HG03565 (cell line): ENCODE data around the gene ARHGAP45.
"Not testable (repeated sequence)": the region's sequence is repeated elsewhere in the genome, so short reads cannot be mapped to it uniquely, and the experiment has no call there.

ENCODE experiments used
- ATAC-seq: cut with Tn5 transposase; IDR thresholded peaks from one replicate; pipeline ENCODE4 v1.9.1; 2021; ENCODE audit warnings: mild to moderate bottlenecking, moderate library complexity; ENCODE audit not compliant: unreplicated experiment

Gene ARHGAP45, protein sequence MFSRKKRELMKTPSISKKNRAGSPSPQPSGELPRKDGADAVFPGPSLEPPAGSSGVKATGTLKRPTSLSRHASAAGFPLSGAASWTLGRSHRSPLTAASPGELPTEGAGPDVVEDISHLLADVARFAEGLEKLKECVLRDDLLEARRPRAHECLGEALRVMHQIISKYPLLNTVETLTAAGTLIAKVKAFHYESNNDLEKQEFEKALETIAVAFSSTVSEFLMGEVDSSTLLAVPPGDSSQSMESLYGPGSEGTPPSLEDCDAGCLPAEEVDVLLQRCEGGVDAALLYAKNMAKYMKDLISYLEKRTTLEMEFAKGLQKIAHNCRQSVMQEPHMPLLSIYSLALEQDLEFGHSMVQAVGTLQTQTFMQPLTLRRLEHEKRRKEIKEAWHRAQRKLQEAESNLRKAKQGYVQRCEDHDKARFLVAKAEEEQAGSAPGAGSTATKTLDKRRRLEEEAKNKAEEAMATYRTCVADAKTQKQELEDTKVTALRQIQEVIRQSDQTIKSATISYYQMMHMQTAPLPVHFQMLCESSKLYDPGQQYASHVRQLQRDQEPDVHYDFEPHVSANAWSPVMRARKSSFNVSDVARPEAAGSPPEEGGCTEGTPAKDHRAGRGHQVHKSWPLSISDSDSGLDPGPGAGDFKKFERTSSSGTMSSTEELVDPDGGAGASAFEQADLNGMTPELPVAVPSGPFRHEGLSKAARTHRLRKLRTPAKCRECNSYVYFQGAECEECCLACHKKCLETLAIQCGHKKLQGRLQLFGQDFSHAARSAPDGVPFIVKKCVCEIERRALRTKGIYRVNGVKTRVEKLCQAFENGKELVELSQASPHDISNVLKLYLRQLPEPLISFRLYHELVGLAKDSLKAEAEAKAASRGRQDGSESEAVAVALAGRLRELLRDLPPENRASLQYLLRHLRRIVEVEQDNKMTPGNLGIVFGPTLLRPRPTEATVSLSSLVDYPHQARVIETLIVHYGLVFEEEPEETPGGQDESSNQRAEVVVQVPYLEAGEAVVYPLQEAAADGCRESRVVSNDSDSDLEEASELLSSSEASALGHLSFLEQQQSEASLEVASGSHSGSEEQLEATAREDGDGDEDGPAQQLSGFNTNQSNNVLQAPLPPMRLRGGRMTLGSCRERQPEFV

DNA sequence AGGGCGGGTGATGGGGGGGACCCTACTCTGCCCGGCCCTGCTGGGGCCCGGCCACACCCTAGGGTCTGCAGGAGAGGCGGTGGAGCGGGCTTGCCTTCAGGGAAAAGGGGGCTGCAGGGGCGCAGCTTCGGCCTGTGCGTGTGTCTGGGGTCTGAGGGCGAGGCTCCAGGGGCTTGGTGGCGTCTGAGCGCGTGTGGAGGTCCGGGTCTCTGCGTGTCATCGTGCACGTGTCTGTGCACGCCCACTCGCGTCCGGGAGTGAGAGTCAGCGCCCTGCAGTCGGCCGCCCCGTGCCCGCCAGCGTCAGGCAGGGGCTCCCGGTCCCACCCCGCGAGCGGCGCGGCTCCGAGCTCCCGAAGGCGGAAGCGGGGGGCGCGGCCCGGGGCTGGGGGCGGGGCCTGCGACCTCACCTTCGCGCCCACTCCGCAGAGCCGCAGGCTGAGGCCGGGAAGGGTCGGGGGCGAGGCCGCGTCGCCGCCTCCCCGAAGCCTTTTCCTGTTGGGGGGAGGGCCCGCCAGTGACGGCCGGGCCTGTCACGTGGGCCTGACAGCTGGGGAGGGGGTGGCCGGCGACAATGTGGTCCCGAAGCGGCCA lies at the start of gene ARHGAP45:
Gene ARHGAP45, plus strand, starts transcription at position 420 of the 593 bp plus-strand sequence. CDS start 239 bp downstream, outside the sequence.
- ATAC-seq, result no peak

DNA sequence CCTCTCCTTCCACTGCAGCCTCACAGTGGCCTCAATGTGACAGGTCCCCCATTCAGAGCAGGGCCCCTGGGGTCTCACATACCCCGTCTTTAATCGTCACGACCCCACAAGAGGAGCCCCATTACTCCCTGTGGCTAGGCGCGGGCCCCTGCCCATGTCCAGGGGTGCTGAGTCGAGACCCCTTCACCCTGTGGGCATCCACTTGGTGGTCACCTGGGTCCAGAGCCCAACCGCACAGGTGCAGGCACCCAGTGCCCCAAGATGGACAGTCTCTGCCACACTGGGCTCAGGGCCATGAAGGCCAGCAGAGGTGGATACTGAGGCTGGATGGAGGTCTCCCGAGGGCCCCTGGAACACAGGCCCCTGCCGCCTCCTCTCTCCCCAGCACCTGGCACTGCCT lies 49.1 kb upstream of the ARHGAP45 start:
- no peak for ATAC-seq

DNA sequence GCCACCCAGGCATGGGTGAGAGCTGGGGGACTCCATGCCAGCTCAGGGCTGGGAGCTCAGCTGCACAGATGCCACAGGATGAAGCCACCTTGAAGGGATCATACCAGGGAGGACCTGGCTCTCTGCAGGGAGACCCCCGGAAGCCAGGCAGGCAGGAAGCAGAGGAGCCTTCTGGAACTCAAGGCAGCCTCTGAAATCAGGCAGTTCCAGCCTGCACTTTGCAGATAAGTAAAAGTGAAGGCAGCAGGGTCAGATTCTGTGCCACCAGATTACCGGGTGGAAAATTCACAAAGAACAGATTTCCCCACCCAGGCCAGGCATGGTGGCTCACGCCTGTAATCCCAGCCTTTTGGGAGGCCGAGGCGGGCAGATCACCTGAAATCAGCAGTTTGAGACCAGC lies 48.6 kb upstream of the ARHGAP45 start:
- no peak for ATAC-seq

DNA sequence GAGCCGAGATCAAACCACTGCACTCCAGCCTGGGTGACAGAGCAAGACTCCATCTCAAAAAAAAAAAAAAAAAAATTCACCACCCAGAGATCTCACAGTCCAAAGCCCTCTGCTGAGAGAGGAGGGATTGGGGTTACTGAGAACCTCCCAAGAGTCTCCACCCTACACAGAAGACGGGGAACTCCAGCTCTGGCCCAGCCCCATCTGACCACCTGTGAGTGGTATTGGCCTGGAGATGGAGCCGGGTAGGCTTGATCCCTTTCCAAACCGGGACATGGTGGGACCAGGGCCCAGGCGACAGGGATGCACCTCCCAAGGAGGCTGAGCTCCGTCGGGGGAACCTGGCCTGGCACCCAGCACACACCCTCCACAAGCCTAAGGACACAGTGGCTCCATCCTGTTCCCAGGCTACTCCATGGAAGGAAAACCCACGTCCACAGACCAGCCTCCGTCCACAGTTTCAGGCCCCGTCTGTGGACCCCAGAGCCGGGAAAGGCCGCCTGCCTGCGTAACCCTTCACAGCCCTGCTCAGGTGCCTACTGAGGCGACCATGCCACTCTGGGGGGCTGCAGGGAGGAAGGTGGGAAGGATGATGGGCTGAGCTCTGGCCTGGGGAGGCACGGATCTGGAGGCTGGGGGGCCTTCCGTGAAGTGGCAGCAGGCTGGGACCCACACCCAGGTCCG lies 47.9 kb upstream of the ARHGAP45 start:
- no peak for ATAC-seq

DNA sequence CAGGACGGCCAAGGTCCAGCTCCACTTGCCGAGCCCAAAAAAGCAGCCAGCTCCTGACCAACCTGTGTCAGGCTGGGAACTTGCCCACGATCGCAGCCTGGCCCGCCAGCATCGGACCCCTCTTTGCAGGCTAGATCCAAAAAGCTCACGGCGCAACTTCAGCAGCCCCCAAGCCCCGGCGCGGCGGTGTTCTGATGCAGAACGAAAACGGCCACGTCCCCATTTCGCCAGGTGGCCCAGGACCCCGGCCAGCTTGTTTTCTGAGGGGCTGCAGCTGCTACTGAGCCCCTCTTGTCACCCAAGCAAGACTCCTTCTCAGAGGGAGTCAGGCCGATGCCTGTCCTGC lies 47.4 kb upstream of the ARHGAP45 start:
- no peak for ATAC-seq

DNA sequence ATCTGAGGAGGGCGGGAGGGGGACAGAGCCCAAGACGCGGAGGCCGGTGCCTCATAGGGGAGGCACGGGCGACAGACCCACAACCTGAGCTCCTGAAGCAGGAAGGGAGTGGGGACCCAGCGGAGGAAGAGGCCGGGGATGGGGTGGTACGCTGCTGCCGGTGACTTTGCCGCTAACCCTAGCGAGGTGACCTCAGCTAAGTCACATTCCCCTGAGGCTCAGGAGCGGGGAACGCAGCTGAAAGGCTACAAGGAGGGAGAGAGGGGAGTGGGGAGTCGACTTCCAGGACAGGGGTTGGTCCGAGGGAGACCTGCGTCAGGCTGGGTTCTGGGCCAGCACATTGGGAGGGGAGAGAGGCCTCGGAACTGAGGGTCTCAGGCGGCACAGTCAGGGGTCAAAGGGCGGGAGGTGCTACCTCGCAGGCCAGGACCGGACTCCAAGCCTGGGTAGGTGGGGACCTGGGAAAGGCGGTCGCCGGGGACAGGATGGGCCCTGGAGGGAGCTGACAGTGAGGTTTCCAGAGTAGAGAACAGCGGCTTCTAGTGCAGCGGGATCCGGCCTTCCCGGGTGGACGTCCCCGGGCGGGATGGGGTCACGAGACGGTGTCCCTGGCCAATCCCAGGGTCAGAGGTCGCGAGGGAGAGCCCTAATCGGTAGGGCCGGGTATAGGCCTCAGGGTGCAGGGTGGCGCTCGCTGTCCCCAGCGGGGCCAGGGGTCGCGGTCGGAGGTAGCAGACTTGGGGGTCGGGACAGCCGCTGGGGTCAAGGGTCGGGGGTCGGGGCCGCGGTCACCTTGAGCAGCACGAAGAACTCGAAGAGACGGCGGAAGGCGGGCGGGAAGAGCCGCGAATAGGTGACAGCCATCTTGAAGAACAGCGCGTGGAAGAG lies 46.7 kb upstream of the ARHGAP45 start:
- no peak for ATAC-seq

DNA sequence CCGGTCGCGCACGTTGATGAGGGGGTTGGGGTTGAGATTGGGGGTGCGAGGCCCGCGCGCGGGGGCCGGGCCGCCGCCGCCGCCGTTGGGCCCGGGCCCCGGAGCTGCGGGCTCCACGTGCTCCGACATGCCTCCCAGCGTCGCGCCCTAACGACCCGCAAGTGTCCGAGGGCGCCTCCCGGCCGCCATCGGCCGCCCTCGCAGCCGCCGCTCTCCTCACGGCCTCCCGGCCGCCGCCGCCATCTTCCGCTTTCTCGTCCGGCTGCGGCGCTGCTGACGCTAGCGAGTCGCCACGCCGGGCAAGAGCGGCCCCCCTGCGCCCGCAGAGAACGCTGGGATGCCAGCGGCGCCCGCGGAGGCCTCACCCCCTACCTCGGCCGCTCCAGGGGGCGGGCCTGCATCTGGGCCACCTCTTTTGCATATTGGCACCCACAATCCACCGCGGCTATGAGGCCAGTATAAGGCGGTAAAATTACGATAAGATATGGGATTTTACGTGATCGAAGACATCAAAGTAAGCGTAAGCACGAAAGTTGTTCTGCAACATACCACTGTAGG lies 46.0 kb upstream of the ARHGAP45 start, which contains the start of gene TMEM259:
Gene TMEM259, minus strand, starts transcription at position 256 of the 558 bp plus-strand sequence. Its CDS starts 127 bp downstream, at position 129.
- peak; percentile 62 for ATAC-seq

DNA sequence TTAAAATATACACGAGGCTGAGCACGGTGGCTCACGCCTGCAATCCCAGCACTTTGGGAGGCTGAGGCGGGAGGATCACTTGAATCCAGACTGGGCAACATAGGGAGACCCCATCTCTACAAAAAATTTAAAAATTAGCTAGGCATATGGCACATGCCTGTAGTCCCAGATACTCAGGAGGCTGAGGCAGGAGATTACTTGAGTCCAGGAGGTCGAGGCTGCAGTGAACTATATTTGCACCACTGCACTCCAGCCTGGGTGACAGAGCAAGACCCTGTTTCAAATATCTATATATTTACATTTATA lies 43.1 kb upstream of the ARHGAP45 start:
- ATAC-seq, result not testable (repeated sequence)

DNA sequence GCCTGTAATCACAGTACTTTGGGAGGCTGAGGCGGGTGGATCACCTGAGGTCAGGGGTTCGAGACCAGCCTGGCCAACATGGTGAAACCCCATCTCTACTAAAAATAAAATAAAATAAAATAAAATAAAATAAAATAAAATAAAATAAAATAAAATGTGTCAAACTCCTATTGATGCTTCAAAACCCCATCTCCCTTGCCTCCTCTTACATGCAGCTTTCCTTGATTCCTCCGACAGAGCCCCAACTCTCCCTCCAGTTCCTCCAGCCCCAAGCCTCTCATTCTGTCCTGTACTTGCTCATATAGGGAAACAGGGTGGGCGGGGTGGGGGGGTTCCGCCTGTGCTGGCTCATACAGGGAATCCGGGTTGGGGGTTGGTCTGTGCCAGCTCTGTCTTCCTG lies 41.9 kb upstream of the ARHGAP45 start:
- not testable (repeated sequence) for ATAC-seq

DNA sequence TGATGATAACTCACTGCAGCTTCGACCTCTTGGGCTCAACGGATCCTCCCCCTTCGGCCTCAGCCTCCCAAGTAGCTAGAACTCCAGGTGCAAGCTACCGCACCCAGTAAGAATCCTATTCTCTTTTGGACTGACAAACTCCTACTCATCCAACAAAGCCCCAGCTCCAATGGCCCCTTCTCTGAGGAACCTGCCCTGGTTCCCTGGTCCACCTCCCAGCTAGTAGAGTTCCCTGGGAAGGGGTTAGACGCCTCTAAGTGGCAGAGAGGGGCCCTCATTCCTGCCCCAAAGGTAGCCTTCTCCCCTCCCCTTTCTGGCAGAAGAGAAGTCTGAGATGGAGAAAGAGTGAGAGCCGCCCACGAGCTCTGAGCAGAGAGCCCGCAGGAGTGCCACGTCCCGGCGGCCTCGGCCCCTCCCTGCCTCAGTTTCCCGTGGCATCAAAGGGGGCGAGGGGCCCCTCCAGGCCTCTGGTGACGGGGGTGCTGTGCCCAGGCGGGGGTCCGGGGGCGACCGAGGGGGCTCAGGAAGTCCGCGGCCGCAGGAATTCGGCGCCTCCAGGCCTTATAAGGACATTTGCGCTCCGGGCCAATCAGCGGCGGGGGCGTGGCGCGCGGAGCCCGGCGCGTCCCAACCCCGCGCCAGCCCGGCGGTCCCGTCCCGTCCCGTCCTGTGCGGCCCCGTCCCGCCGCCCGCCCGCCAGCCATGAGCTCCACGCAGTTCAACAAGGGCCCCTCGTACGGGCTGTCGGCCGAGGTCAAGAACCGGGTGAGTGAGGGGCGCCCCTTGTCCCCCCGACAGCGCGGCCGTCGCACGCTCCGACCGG lies 40.8 kb upstream of the ARHGAP45 start, which contains the start of gene CNN2:
Gene CNN2, plus strand, starts transcription at position 649 of the 823 bp plus-strand sequence. Its CDS starts 54 bp downstream, at position 703.
- ATAC-seq, result no peak

DNA sequence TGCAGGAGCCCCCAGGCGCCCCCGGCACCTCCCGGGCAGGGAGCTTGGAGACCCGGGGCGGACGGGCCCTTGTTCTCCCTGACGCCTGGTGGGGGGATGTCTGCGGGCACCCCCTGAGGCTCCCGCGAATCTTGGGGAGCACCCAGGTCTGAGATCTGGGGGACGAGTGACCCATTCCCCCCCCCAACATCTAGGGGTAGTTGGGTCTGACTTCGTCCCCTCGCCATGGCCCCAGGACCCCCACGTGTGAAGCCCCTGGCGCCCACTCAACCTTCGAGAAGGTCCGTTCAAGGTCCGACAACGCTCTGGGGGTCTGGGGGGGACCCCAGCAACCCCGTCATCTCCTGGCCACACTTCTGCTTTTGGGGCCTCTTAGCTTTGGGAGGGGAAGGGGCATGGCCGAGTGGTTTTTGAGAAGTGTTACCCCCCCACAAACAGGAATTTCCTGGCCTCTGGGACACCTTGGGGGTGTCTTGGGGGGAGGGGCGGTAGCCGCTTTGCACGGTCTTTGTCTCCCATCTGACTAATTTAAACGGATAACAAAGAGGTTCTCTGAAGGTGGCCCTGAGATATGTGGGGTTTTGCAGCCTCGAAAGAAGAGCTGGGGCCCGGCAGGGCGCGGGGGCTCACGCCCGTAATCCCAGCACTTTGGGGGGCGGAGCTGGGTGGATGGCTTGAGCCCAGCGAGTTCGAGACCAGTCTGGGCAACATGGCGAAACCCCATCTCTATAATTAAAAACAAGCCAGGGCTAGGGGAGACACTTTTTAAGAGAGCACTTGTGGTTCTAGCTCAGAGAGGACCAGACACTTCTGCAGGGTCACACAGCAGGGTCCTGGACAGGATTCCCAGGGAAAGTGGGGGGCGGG lies 40.0 kb upstream of the ARHGAP45 start:
- no peak for ATAC-seq

DNA sequence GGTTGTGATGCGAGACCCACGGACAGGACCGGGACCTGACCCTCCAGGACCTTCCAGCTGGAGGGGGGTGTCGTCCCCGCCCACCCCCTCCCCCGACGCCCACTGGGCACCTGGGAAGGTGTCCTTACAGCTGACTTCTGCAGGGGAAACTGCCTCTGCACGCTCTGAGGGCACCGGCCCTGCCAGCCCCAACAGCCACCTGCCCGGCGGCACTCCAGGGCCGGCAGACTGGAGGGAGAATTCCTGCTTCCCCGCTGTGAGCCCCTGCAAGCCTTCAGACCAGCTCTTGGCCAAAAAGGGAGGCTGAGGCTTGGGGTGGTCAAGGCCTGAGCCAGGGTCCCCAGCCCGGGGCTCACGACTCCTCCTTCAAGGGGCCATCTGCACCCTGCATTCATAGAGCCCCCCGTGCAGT lies 39.3 kb upstream of the ARHGAP45 start:
- no peak for ATAC-seq

DNA sequence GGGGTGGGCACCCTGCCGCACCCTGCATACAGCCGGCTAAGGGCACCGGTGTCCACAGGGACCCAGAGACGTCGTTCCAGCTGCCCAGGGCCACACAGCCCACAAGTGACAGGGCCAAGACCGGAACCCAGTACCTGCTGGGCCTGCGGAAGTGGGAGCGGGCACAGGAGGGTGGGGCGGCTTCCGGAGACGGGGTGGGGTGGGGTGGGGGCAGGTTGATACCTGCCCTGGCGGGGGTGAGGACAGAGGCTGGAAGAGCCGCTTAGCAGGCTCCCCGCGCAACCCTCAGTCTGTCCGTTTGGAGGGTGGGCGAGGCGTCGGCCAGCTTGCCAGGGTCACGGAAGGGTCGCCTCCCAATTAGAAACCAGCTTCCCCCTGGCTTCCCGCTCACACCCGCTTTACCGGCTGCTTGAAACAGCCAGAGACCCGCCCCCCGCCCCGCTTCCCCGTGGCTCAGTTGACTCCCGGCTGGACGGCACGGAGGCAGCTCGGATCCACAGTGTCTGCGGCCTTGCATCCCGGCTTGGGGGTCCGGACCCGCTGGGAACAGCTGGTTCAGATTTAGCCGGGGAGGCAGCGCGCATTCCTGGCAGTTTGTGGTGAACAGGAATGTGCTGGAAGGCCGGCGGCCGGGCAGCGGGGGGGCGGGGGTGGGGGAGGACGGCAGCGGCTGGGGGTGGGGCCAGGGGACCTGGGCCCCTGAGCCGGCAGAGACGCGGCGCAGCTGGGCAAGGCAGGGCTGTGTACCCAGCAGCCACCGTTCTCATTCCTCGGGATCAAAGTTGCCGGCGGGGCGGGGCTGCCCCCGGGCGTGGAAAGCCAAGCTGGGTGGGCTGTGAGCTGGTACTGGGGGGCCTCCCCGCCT lies 38.7 kb upstream of the ARHGAP45 start:
- ATAC-seq, result no peak

DNA sequence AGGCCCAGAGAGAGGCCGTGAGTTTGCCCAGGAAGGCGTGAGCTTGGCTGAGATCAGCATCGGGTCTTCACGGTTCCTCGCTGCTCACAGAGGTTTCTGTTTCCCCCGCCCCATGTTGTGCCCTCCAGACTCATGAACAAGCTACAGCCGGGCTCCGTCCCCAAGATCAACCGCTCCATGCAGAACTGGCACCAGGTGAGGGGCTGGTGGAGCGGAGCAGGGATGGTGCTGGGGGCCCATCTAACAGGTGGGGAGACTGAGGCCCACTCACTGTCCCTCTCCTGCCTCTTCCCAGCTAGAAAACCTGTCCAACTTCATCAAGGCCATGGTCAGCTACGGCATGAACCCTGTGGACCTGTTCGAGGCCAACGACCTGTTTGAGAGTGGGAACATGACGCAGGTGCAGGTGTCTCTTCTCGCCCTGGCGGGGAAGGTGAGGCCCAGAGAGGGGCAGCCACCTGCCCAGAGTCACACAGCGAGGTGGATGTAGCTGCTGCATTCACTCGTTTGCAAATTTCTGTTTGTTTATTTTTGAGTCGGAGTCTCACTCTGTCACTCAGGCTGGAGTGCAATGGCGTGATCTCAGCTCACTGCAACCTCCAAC lies 34.6 kb upstream of the ARHGAP45 start:
- ATAC-seq, result no peak

DNA sequence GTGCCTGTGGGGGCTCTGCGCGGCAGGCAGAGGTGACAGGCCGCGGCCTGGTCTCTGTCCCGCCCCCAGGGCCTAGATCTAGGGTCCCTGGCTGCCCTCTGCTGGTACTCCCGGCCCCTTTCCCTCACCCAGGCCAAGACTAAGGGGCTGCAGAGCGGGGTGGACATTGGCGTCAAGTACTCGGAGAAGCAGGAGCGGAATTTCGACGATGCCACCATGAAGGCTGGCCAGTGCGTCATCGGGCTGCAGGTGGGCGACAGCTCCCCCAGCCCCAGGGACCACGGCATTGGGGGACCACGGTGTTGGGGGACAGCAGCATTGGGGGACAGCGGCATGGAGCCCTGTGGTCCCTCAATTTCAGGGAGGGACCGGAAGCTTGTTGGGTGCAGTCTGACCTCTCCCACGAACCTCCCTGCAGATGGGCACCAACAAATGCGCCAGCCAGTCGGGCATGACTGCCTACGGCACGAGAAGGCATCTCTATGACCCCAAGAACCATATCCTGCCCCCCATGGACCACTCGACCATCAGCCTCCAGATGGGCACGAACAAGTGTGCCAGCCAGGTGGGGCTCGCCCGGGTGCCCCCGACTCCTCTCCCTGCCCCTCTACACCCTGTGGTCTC lies 30.9 kb upstream of the ARHGAP45 start:
- no peak for ATAC-seq
